NCI-H510A treated with DMSO at 0.1 percent for 48 hours (cell line): Measurements from ENCODE around the gene NRXN3.
A peak's percentile ranks its signal among the peaks of the same experiment; 100 is the strongest.

Experiments used
- DNase-seq: peaks from one replicate; lab custom pipeline; 2025; lab: John Stamatoyannopoulos, UW

NRXN3 gene

DNA sequence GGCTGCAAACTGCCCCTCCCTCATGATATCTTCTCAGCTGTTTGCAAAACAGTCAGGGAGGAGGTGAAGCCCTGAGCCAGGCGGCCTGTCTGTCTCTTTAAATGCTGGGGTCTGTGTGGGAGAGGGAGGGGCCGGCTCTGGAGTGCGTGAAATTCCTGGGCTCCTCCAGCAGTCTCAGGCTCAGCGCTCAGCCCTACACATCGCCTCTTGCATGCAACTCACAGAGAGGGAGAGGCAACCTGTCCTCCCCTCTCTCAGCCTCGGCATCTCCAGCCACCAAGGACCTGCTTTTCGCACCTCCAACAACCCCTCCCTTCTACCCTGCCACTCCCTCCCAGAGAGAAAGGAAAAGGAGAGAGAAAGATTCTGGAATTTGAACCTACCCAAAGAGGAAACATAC lies at the start of gene NRXN3:
Gene NRXN3, plus strand, starts transcription at position 171 of the 400 bp plus-strand sequence. CDS start 72,721 bp downstream, outside the sequence.
- DNase-seq = no peak

DNA sequence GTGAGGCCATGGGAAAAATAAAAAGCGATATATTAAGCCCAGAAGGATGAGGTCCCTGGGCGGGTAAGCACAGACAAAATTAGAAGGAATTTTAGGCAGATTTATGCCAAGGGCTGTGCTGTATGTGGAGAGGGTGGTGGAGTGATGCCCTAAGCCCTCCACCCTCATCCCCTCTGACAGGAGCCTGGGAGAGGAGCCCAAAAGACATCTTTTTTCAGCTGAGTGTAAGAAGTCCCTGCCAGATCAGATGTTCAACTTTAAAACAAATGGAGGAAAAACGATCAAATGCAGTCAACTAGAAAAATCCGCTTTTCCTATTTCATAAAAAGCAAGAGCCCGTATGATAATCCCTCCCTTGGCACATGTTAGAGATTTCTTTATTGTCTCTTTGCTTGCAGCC lies 47.7 kb upstream of the NRXN3 start:
- no peak for DNase-seq

DNA sequence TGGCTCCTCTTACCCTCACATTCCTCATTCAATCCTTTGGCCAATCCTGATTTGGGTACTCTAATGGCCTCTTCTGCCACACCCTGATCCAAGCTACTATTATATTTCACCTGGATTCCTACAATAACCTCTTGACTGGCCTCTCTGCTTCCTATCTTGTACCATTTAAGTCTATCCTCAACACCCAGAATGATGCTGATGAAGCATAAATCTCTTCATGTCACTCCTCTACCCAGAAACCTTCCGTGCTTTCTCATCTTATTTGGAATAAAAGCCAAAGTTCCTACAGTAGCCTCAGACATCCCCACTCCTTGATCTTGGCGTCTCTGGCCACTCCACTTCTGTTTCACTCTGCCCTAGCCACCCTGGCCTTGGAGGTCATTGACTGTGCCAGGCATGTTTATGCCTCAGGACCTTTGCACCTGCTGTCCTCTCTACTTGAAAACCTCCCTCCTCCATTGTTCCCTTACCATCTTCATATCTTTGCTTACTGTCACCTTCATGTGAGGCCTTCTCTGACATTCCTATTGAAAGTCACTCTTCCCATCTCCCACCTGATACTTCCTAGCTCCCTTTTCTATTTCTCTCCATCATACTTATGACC lies 46.4 kb upstream of the NRXN3 start:
- no peak for DNase-seq

DNA sequence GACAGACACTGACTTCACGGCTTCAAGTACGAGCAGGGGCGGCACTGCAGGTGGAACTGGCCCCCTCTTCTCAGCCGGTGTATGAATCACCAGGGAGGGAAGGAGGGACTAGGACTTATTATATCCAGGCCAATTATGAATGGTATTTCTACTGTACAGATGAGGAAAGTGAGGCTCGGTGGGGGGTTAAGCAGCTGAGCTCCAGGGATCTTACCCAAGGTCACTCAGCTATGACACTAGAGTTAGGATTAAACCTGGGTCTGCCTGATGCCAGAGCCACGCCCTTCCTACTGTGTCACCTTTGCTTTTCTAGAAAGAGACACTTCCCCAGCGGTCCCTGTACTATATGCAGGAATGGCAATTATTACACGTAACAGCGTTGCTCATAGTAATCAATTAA lies 42.2 kb upstream of the NRXN3 start:
- no peak for DNase-seq

DNA sequence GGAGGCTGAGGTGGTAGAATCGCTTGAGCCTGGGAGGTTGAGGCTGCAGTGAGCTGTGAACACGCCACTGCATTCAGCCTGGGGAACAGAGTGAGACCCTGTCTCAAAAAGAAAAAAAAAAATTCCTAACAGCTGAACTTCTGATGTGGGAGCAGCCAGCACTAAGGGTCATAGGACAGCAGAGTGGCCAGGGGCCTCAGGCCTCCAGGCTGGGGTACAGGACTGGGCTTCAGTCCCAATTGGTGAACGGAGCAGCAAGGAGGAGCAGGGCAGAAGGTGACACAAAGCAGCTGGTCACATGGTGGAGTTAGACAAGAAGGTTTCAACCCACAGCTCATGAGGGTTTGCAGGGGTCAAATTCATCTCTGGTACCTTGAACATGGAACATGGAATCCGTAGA lies 40.8 kb upstream of the NRXN3 start:
- no peak for DNase-seq

DNA sequence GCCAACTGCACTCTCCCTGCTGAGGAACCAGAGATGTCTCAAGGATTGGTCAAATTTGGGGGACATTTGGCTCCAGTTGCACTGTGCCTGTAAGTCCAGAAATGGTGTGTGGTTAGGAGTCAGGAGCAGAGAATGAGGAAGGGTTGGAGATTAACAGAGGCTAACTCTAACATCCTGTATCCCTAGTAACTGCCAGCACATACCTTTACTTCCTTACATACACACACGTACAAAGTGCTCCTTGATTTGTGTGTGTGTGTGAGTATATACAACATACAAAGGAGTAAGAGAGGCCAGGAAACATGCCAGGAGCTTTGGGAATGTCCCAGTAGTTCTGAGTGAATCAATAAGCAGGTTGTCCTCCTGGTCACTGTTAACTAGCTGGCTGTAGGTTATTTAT lies 39.8 kb upstream of the NRXN3 start:
- DNase-seq = no peak

GRCh38 chr14:78131201-78131600 lies 39.0 kb upstream of the NRXN3 start:
- DNase-seq = no peak

GRCh38 chr14:78131616-78132015 lies 38.6 kb upstream of the NRXN3 start:
- no peak for DNase-seq

- DNase-seq = no peak
Observed at GRCh38 chr14:78135450-78135891, 34.7 kb upstream of the NRXN3 start.

- no peak for DNase-seq
Observed at GRCh38 chr14:78136695-78137094, 33.5 kb upstream of the NRXN3 start.

GRCh38 chr14:78141590-78141989 lies 28.6 kb upstream of the NRXN3 start:
- no peak for DNase-seq

GRCh38 chr14:78142998-78143397 lies 27.2 kb upstream of the NRXN3 start:
- no peak for DNase-seq

DNA sequence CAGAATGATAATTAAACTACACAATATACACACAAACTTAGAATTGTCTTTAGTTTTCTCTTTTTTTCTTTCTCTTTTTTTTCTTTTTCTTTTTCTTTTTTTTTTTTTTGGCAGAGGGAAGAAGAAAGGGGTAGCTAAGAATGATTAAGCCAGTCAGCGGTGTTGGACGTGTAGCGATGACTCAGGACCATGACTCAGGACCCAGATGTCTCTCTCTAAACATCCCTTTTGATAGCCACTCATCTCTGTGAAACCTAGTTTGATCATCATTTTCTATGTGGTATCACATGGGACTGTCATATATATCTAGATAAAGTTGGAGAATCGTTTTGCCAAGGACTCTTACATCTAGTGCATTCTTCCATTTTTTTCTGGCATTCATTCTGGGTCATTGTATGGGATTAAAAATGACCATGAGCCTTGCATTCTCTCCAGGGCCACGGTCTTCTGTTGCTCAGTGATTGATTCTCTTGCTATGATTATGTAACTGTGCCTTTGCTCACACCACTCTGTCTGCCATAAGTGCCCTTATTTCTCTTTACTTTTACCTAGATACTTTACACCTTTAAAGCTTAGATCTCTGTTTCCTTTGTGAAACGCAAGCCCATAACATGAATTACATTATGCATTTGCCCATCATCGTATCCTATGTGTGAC lies 26.6 kb upstream of the NRXN3 start:
- DNase-seq = no peak

GRCh38 chr14:78152201-78153063 lies 17.7 kb upstream of the NRXN3 start:
- no peak for DNase-seq

DNA sequence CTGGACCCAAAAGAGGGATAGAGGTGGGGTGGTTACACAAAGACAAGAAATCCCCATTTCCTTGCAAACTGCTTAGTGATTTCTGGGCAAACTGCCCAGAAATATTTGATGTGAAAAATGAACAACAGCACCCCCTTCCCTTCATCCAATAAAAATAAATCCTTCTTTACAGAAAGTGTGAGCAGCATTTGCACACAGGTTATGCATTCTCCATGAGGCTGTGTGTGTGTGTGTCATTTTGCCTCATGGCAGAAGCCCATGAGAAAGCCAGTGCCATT lies 17.2 kb upstream of the NRXN3 start:
- no peak for DNase-seq

GRCh38 chr14:78154827-78155226 lies 15.3 kb upstream of the NRXN3 start:
- DNase-seq = no peak

- no peak for DNase-seq
Observed at GRCh38 chr14:78156196-78156595, 14.0 kb upstream of the NRXN3 start.

- no peak for DNase-seq
Observed at GRCh38 chr14:78157494-78158437, 12.4 kb upstream of the NRXN3 start.

GRCh38 chr14:78162202-78162601 lies 8.0 kb upstream of the NRXN3 start:
- no peak for DNase-seq

DNA sequence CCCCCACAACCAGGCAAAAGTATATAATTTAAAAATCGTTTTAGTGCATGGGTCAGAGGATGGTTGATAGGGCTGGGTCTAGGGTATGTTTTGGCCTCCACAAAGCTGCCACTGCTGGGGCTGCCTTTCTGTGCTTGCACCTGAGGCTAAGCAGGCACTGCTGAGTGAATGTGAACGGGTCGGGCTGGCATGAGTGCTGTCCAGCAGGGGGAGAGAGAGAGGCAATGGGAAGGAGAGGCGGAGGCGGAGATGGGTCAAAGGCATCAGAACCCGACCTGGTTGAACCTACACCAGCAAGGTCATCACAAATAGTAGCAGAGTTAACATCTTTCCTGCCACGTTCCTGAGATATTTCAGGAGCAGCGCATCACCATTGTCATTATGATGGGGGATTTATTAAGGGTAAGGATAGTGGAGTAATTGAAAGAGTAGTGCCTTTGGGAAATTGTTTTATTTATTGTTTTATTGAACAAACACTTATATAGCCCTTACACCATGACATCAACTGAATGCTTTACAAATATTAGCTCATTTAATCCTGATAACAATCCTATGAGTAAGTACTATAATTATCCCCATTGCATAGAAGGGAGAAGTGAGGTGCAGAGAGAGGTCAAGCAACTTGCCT lies 5.8 kb upstream of the NRXN3 start:
- peak; percentile 45 for DNase-seq

DNA sequence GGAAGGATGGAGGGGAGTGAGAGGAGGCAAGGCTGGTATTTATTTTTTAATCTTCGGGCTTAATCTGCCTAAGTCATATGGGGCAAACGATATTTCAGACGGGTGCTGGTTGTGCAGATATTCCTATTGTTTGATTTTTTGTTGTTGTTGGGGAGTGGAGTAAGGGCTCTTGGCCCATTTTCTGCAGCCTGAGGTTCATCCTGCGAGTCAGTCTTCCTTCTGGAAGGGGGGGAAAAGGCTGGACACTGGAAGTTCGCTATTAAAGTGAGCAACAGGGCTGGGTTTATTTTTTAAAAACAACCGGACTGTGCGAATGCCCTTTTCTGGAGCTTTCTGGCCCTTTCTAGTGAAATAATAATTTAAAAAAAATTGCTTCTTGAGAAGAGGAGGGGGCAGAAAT lies 2.3 kb downstream of the NRXN3 start:
- DNase-seq = no peak
